HepG2 (cell line): Measurements from ENCODE around the gene ABCF1. TPM values are rescaled to one million over a fixed set of nuclear protein-coding genes. Genes with fewer than 3 reads are reported as not detected.
A peak's percentile ranks its signal among the peaks of the same experiment; 100 is the strongest.

ENCODE experiments used
- ARHGAP35 ChIP-seq: sonication (generic); formaldehyde crosslinking; IDR thresholded peaks from 2 replicates; pipeline ENCODE4 v1.9.0; 2022; ENCODE audit warnings: mild to moderate bottlenecking, inconsistent platforms, moderate library complexity, missing genetic modification reagents, borderline replicate concordance
- ATF1 ChIP-seq: IDR thresholded peaks from 2 replicates; pipeline ENCODE4 v1.6.1; 2016; ENCODE audit warnings: mild to moderate bottlenecking, control low read depth
- CCDC6 ChIP-seq: sonication (generic); formaldehyde crosslinking; IDR thresholded peaks from 2 replicates; pipeline ENCODE4 v1.8.1; 2022; ENCODE audit warnings: mild to moderate bottlenecking, missing genetic modification reagents, moderate library complexity
- DMTF1 ChIP-seq: sonication (generic); formaldehyde crosslinking; IDR thresholded peaks from 2 replicates; pipeline ENCODE4 v1.4.0; 2020; ENCODE audit warnings: mild to moderate bottlenecking, missing genetic modification reagents
- GLI4 ChIP-seq: sonication (generic); formaldehyde crosslinking; IDR thresholded peaks from 2 replicates; pipeline ENCODE4 v1.5.1; 2020; ENCODE audit warnings: missing genetic modification reagents, mild to moderate bottlenecking, moderate library complexity, borderline replicate concordance
- HDAC6 ChIP-seq: fragments of 200-600 bp; sonication (generic); IDR thresholded peaks from 2 replicates; pipeline ENCODE4 v1.7.0; 2017; ENCODE audit warnings: mild to moderate bottlenecking, antibody characterized with exemption, low read length, low read depth
- JUNB ChIP-seq: sonication (generic); formaldehyde crosslinking; IDR thresholded peaks from 2 replicates; pipeline ENCODE4 v1.8.0; 2022; ENCODE audit warnings: missing genetic modification reagents, mild to moderate bottlenecking, borderline replicate concordance
- KAT2B ChIP-seq: fragments of 150-350 bp; IDR thresholded peaks from 2 replicates; pipeline ENCODE4 v1.6.1; 2014; ENCODE audit warnings: low read depth, low read length, borderline replicate concordance
- KDM2A ChIP-seq: sonication (generic); formaldehyde crosslinking; IDR thresholded peaks from 2 replicates; pipeline ENCODE4 v1.4.0; 2020; ENCODE audit warnings: low read depth, missing genetic modification reagents, borderline replicate concordance
- MAX ChIP-seq: IDR thresholded peaks from 2 replicates; pipeline ENCODE4 v1.6.1; 2012; ENCODE audit warnings: inconsistent platforms
- NFATC3 ChIP-seq: sonication (generic); formaldehyde crosslinking; IDR thresholded peaks from 2 replicates; pipeline ENCODE4 v1.5.1; 2020; ENCODE audit warnings: mild to moderate bottlenecking, missing genetic modification reagents
- RBM39 ChIP-seq: fragments of 200-400 bp; formaldehyde crosslinking; IDR thresholded peaks from one replicate; pipeline ENCODE4 v1.6.1; 2018; ENCODE audit warnings: antibody characterized with exemption, mild to moderate bottlenecking, low read depth, low read length; ENCODE audit not compliant: poor library complexity, severe bottlenecking
- RFX3 ChIP-seq: IDR thresholded peaks from 2 replicates; pipeline ENCODE4 v1.6.1; 2016; ENCODE audit warnings: missing biosample characterization, missing genetic modification reagents
- TERF1 ChIP-seq: sonication (generic); formaldehyde crosslinking; IDR thresholded peaks from 2 replicates; pipeline ENCODE4 v1.8.0; 2022; ENCODE audit warnings: mild to moderate bottlenecking, missing genetic modification reagents, moderate library complexity
- ZNF251 ChIP-seq: sonication (generic); formaldehyde crosslinking; IDR thresholded peaks from 2 replicates; pipeline ENCODE4 v1.9.0; 2021; ENCODE audit warnings: mild to moderate bottlenecking, missing genetic modification reagents
- ZNF317 ChIP-seq: sonication (generic); formaldehyde crosslinking; IDR thresholded peaks from 2 replicates; pipeline ENCODE4 v1.5.0; 2020; ENCODE audit warnings: mild to moderate bottlenecking, missing genetic modification reagents
- ZNF704 ChIP-seq: sonication (generic); formaldehyde crosslinking; IDR thresholded peaks from 2 replicates; pipeline ENCODE4 v1.8.1; 2023; ENCODE audit warnings: mild to moderate bottlenecking, inconsistent platforms, moderate library complexity, missing genetic modification reagents, borderline replicate concordance
- ZNF777 ChIP-seq: sonication (generic); formaldehyde crosslinking; IDR thresholded peaks from 2 replicates; pipeline ENCODE4 v1.4.0; 2020; ENCODE audit warnings: missing genetic modification reagents
- ZNF781 ChIP-seq: sonication (generic); formaldehyde crosslinking; IDR thresholded peaks from 2 replicates; pipeline ENCODE4 v1.5.1; 2020; ENCODE audit warnings: borderline replicate concordance, mild to moderate bottlenecking, missing genetic modification reagents; ENCODE audit errors: not compliant biosample characterization
- polyA plus RNA-seq, 8 experiments: library from polyadenylated mRNA; depleted of rRNA in 3 of 8; stranded (reverse) in 7 of 8; unstranded in 1 of 8; fragments of >200 nt; fragmentation: Illumina TruSeq in 4 of 8; extraction: Trizol in 4 of 8; gene quantifications; 2 replicates each; pipeline versions ENCODE4 v1.2.1 to v1.2.3, GENCODE V29; 2011 to 2016; ENCODE audit warnings: low read depth in 4 of 8, missing spikeins in 1 of 8, mixed read lengths in 1 of 8; ENCODE audit not compliant: insufficient read depth in 1 of 8
- total RNA-seq, 5 experiments: library from RNA; depleted of rRNA; stranded (reverse); fragments of >200 nt; fragmentation: Illumina TruSeq; extraction: Trizol; gene quantifications; 2 replicates each; pipeline ENCODE4 v1.2.3, GENCODE V29; 2016; ENCODE audit warnings: low read depth in 1 of 5
- TF ChIP-seq, protein P1 (sequence below): sonication (generic); formaldehyde crosslinking; IDR thresholded peaks from 2 replicates; pipeline ENCODE4 v1.4.0; 2020; ENCODE audit warnings: mild to moderate bottlenecking, missing genetic modification reagents
- TF ChIP-seq, protein P2 (sequence below): sonication (generic); formaldehyde crosslinking; IDR thresholded peaks from 2 replicates; pipeline ENCODE4 v1.4.0; 2020; ENCODE audit warnings: missing genetic modification reagents

The ABCF1 gene
- total and polyA plus RNA-seq, 2 of the 13 experiments (the other 11 are each of a cell fraction or from before 2014, with no cell fraction given): 25.4 to 98.9 TPM

GRCh38 chr6:30571075-30571761 is at the start of gene ABCF1 (continued):
- TF ChIP-seq, protein P1, sequence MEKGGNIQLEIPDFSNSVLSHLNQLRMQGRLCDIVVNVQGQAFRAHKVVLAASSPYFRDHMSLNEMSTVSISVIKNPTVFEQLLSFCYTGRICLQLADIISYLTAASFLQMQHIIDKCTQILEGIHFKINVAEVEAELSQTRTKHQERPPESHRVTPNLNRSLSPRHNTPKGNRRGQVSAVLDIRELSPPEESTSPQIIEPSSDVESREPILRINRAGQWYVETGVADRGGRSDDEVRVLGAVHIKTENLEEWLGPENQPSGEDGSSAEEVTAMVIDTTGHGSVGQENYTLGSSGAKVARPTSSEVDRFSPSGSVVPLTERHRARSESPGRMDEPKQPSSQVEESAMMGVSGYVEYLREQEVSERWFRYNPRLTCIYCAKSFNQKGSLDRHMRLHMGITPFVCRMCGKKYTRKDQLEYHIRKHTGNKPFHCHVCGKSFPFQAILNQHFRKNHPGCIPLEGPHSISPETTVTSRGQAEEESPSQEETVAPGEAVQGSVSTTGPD (CRISPR knock-in tag): no peak
- TF ChIP-seq KDM2A (peak; percentile 92), ARHGAP35 (CRISPR knock-in tag) (peak; percentile 90; the same call in 1 of the 2 replicates), ATF1 (CRISPR knock-in tag) (peak; percentile 80), CCDC6 (CRISPR knock-in tag) (peak; percentile 86; the same call in 1 of the 2 replicates), KAT2B (no peak), ZNF317 (CRISPR knock-in tag) (peak; percentile 81; the same call in 1 of the 2 replicates), ZNF704 (CRISPR knock-in tag) (peak; percentile 92; the same call in 1 of the 2 replicates), ZNF777 (CRISPR knock-in tag) (peak; percentile 64; the same call in 1 of the 2 replicates), MAX (peak; percentile 99), GLI4 (CRISPR knock-in tag) (peak; percentile 86; the same call in 1 of the 2 replicates), HDAC6 (no peak), JUNB (CRISPR knock-in tag) (no peak), RBM39 (peak; percentile 66), NFATC3 (CRISPR knock-in tag) (0 out of 2 replicates have a peak, but pooled peaks have one; percentile 62), ZNF251 (CRISPR knock-in tag) (0 out of 2 replicates have a peak, but pooled peaks have one; percentile 72), ZNF781 (peak; percentile 95), TERF1 (no peak), RFX3 (CRISPR knock-in tag) (0 out of 2 replicates have a peak, but pooled peaks have one; percentile 27), DMTF1 (CRISPR knock-in tag) (peak; percentile 90)
- TF ChIP-seq, protein P2, sequence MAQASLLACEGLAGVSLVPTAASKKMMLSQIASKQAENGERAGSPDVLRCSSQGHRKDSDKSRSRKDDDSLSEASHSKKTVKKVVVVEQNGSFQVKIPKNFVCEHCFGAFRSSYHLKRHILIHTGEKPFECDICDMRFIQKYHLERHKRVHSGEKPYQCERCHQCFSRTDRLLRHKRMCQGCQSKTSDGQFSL (CRISPR knock-in tag): no peak; the same call in 1 of the 2 replicates
